Bone marrow (tissue), 2 donors: ENCODE measurements around the gene TMEM11.
"Not testable (repeated sequence)": the region's sequence is repeated elsewhere in the genome, so short reads cannot be mapped to it uniquely, and the experiment has no call there.

ENCODE experiments used
- DNase-seq, 2 donors: peaks; one replicate each; lab custom pipeline; 2025; lab: John Stamatoyannopoulos, UW

Gene TMEM11

GRCh38 chr17:21242026-21242697, 28.2 kb upstream of the TMEM11 start:
- DNase-seq = no peak

DNA sequence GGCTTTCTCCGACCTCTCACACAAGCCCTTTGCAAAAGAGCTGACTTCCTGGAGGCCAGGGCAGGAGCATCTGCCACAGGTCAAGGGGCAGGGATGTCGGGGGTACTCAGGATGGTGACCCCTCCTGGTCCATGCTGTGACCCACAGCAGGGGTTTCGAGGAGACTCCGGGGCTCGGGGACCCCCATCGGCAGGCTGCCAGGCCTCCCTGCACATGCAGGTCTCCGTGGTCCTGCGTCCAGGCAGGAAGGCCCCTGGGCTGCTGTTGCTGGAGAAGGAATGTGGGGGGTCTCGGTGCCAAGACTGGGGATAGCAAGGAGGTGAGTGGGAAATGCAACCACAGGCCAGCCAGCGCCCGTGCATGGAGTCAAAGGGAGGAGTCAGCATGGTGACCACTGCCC, 27.6 kb upstream of the TMEM11 start:
- no peak for DNase-seq

GRCh38 chr17:21240369-21241055, 26.6 kb upstream of the TMEM11 start:
- DNase-seq = no peak

DNA sequence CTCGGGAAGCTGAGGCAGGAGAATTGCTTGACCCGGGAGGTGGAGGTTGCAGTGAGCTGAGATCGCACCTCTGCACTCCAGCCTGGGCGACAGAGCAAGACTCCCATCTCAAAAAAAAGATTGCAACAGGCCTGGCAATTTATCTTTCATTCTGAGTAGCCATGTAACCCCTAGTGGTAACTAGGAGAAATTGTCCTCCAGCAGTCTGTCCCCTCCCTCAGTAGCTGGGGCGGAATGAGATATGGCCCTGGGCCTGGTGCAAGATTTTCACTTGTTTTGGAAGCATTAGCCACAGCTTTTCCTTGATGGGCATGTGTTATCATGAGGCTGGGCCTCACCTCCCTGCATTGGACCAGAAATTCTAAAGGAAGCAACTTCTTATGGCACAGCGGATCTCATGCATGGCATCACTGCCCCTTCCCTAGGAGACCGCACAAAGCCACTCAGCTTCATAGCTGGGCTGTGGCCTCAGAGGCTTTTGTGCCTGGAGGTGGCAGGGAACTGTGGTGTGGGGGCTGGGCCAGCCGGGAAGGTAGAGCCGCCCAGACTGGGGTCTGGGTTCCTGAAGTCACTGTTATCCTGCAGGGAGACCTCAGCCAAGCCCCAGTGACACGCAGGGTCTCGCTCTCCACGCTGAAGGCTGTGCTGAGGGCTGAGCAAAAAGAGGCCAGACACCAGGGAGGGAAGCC, 25.9 kb upstream of the TMEM11 start:
- DNase-seq = no peak

DNA sequence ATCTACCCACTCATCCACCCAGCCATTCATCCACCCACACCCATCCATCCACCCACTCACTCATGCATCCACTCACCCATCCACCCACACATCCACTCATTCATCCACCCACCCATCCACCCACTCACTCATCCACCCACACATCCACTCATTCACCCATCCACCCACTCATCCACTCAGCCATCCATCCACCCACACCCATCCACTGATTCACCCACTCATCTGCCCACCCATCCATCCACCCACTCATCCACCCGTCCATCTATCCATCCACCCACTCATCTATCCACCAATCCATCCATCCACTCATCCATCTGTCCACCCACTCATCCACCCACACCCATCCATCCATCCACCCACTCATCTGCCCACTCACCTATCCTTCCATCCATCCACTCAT, 22.0 kb upstream of the TMEM11 start:
- no peak for DNase-seq

DNA sequence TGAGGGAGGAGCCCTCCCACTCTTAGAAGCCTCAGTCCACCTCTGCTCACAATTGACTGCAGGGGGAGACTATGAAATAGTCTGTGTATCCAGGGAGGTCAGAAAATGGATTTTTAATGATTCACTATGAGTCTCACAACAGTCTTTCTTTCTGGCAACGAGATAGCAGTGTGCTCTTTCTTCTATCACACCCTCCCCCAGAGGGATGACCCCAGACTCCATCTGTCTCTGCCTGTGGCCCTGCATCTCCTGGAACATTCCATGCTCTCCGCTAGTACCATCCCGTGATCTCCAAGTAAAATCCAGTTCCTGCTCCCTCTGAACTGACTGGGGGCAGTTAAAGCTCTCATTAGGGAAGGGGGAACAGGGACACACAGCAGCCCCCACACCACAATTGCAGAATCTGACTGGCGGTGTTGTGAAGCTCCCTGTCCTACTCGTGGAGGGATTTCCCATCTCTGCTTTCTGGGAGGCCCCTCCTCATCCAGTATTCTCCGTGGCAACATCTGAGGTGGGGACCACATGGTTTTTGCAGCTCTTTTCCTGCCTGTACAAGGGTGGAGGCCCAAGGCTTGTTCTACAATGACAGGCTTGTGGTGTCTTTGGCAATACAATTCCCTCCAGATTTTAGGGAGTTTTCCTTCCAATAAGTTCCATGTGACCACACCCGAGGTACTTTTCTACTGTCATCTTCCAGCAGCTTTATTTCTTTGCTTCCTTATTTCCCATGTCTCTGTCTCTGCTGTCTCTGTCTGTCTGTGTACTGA, 19.8 kb upstream of the TMEM11 start:
- no peak for DNase-seq

DNA sequence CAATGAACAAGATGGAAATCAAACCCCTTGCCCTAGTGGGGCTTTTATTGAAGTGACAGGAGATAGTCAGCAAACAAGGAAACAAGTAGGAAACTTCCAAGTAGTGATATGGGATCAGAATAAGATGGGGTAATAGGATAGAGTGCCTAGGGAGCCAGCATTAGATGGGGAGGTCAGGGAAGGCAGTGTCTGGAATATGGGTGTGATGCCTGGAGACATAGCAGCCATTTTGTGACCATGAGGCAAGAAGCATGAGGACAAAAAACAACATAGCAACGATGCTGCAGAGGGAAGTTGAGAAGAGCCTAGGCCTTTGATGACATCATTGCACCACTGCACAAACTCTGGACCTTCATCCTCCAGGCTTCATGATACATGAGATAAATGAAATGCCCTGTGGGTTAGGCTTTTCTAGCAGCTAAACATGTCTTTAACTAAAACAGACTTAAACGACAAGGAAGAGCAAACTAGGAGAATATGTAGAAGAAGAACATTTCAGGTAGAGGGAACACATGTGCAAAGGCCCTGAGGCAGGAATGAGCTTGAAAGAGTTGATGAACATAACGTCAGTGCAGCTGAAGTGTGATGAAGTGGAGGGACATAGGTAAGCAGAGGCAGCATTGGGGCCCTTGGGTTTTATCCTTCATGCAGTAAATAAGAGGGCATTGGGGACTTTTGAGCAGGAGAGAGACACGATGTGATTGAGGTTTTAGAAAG, 18.2 kb upstream of the TMEM11 start:
- DNase-seq = no peak

DNA sequence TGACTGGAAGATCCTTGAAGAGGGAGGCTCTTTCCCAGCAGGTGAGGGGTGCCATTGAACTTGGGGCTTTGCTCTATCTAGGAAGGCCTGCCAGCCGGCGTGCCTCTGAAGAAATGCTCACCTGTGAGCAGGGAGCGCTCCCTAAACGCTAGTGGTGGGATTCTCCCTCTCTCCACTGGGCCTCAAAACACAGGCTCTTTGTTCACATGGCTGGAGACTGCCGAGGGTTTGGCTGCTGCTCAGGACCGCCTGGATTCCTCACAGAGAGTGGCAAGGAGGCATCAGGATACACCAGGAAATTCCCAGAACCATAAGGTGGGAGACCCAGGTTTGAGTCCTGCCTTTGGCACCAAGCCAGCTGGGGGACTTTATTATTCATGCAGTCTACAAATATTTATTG, 17.6 kb upstream of the TMEM11 start:
- DNase-seq = no peak

GRCh38 chr17:21228845-21229244, 14.9 kb upstream of the TMEM11 start:
- DNase-seq = no peak

- no peak for DNase-seq
Measured at GRCh38 chr17:21228111-21228510, 14.2 kb upstream of the TMEM11 start.

GRCh38 chr17:21227277-21227676, 13.3 kb upstream of the TMEM11 start:
- not testable (repeated sequence) for DNase-seq

- DNase-seq = no peak
Measured at GRCh38 chr17:21223086-21223485, 9.1 kb upstream of the TMEM11 start.

- DNase-seq = no peak
Measured at GRCh38 chr17:21218831-21219380, 4.9 kb upstream of the TMEM11 start.

DNA sequence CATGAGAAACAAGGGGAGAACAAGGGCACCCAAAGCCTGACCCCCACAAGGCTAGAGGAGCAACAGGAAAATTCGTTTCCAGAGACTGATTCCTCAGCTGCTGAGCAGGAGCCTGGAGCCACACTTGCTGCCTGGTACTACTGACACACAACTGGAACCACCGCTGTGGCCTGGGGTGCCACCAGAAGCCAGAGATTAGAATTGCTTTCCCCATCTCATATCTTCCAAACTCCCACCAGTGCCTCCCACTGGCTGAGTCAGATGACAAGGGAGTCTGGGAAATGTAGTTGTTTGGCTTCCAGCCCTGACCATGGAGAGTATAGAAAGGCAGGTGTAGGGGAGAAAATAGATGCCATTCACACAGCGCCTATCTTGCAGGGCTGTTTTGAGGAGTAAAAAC, 4.1 kb upstream of the TMEM11 start:
- DNase-seq = no peak

DNA sequence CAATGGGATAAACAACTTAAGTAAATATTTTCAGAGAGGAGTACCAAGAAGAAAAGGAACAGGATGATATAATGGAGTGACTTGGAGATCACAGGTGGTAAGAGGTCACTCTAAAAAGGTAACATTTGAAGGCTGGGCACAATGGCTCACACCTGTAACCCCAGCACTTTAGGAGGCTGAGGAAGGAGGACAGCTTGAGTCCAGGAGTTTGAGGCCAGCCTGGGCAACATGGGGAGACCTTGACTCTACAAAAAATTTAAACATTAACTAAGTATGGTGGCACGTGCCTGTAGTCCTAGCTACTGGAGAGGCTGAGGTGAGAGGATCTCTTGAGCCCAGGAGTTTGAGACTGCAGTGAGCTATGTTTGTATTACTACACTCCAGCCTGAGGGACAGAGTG, 3.4 kb upstream of the TMEM11 start:
- no peak for DNase-seq

DNA sequence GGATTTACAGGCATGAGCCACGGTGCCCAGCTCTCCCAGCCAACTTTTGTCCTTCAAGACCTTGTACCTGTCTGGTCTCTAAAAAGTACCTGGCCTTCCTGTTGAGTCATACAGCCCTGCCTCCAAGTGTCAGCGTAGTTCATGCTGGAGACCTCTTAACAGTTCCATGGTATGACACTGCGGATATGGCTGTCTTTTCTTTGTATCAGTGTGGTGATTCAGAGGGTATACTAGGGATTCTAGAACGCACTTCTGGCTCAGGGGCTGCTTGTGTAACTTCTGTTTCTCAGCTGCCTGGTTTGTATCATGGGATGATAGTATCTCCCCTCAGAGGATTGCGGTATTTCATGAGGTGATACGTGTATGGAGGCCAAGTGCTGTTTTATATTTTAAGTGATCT, 2.0 kb upstream of the TMEM11 start:
- no peak for DNase-seq

- peak; percentile 5 to 63 for DNase-seq
Measured at GRCh38 chr17:21214777-21215541, 998 bp upstream of the TMEM11 start.

DNA sequence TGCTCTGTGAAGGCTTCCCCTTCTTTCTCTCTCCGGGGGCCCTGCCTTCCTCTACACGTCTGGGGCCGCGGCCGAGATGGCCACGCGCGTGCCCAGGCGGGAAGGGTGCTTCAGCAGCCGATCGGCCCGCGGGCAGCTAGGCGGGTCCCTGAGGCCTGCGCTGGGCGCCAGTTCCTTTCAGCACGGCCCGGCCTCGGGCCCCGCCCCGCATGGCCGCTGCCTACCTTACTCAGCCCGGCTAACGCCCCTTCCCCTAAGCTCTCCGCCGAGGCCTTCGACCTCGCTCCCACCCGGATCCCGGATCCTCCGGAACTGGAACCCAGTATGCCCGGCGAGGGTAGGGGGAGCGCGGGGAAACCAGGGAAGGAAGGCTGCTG, 335 bp downstream of the TMEM11 start:
- DNase-seq = peak in 1 of 2 donors; percentile 86

- no peak for DNase-seq
Measured at GRCh38 chr17:21212826-21213637, 929 bp downstream of the TMEM11 start.
